HG03575 (cell line): ENCODE results near the gene STAG2.
A peak's percentile ranks its signal among the peaks of the same experiment; 100 is the strongest.
"Not testable (repeated sequence)": the region's sequence is repeated elsewhere in the genome, so short reads cannot be mapped to it uniquely, and the experiment has no call there.

Experiments used
- ATAC-seq: cut with Tn5 transposase; IDR thresholded peaks from one replicate; pipeline ENCODE4 v1.9.1; 2021; ENCODE audit not compliant: unreplicated experiment, insufficient number of reproducible peaks, low FRiP score; ENCODE audit errors: extremely low read depth

The STAG2 gene

GRCh38 chrX:123961268-123962005 lies at the start of gene STAG2:
Gene STAG2, plus strand, starts transcription at chrX:123961706. Its CDS starts 60,922 bp downstream, at chrX:124022628.
- ATAC-seq, result no peak

- ATAC-seq, result no peak
Observed at GRCh38 chrX:123917069-123917468, 44.4 kb upstream of the STAG2 start.

GRCh38 chrX:123918106-123918721 lies 43.3 kb upstream of the STAG2 start:
- no peak for ATAC-seq

GRCh38 chrX:123920105-123920785 lies 41.3 kb upstream of the STAG2 start:
- ATAC-seq, result no peak

- ATAC-seq, result no peak
Observed at GRCh38 chrX:123923211-123923610, 38.3 kb upstream of the STAG2 start.

- ATAC-seq, result no peak
Observed at GRCh38 chrX:123924186-123924585, 37.3 kb upstream of the STAG2 start.

GRCh38 chrX:123927845-123928244 lies 33.7 kb upstream of the STAG2 start:
- ATAC-seq, result no peak

- ATAC-seq, result not testable (repeated sequence)
Observed at GRCh38 chrX:123932055-123932454, 29.5 kb upstream of the STAG2 start.

GRCh38 chrX:123943074-123943473 lies 18.4 kb upstream of the STAG2 start:
- no peak for ATAC-seq

GRCh38 chrX:123943488-123943887 lies 18.0 kb upstream of the STAG2 start:
- ATAC-seq, result no peak

GRCh38 chrX:123949846-123950245 lies 11.7 kb upstream of the STAG2 start:
- no peak for ATAC-seq

- ATAC-seq, result no peak
Observed at GRCh38 chrX:123959281-123960063, 2.0 kb upstream of the STAG2 start.

- ATAC-seq, result no peak
Observed at GRCh38 chrX:123960956-123961267, 594 bp upstream of the STAG2 start.

- ATAC-seq, result no peak
Observed at GRCh38 chrX:123962006-123962467, 531 bp downstream of the STAG2 start.

GRCh38 chrX:123962794-123963373 lies 1.4 kb downstream of the STAG2 start:
- ATAC-seq, result peak; percentile 46

- no peak for ATAC-seq
Observed at GRCh38 chrX:123964156-123964834, 2.8 kb downstream of the STAG2 start.

GRCh38 chrX:123965712-123966111 lies 4.2 kb downstream of the STAG2 start:
- ATAC-seq, result no peak

GRCh38 chrX:123967497-123967896 lies 6.0 kb downstream of the STAG2 start:
- no peak for ATAC-seq
